HG03521 (cell line): ENCODE results near the gene ITGA2B.
"Not testable (repeated sequence)": the region's sequence is repeated elsewhere in the genome, so short reads cannot be mapped to it uniquely, and the experiment has no call there.

ENCODE experiments used
- ATAC-seq: cut with Tn5 transposase; IDR thresholded peaks from one replicate; pipeline ENCODE4 v1.9.1; 2021; ENCODE audit warnings: mild to moderate bottlenecking, moderate library complexity; ENCODE audit not compliant: unreplicated experiment

The ITGA2B gene

DNA sequence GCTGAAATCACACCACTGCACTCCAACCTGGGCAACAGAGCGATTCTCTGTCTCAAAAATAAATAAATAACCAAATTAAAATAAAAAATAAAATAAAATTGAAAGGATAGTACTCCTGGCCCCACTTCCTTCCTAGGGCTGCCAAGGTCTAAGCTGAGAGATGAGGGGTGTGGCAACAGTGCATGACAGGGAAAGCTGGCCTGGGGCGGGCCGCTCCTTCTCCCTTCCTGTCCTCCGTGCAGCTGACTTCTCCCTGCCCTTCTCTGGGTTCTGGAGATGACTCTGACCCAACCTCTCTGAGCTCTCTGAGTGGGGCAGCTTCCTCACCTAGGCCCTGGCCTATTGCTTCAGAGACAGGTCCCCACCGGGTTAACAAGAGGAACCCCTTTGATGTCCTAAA lies 56.1 kb downstream of the ITGA2B start:
- no peak for ATAC-seq

- ATAC-seq: no peak
These were observed 58.1 kb downstream of the ITGA2B start for GRCh38 chr17:44331249-44331760.

DNA sequence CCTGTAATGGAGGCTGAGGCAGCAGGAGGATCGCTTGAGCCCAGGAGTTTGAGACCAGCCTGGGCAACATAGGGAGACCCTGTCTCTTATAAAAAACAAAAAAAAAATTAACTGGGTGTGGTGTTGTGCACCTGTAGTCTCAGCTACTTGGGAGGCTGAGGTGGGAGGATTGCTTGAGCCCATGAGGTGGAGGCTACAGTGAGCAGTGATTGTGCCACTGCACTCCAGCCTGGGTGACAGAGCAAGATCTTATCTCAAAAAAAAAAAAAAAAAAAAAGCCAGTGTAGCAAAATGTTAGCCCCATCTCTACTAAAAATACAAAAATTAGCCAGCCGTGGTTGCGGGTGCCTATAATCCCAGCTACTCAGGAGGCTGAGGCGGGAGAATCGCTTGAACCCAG lies 59.2 kb downstream of the ITGA2B start:
- ATAC-seq: not testable (repeated sequence)

GRCh38 chr17:44329516-44329915 lies 59.9 kb downstream of the ITGA2B start:
- not testable (repeated sequence) for ATAC-seq

GRCh38 chr17:44327715-44328449 lies 61.6 kb downstream of the ITGA2B start:
- no peak for ATAC-seq

- peak; percentile 50 for ATAC-seq
These were observed 62.5 kb downstream of the ITGA2B start for GRCh38 chr17:44326861-44327444.

- peak; percentile 70 for ATAC-seq
These were observed 64.7 kb downstream of the ITGA2B start, which contains the start of gene SLC25A39 for GRCh38 chr17:44324571-44325275. Gene SLC25A39 (minus strand): TSS chr17:44324823. CDS start chr17:44323562, 1,261 bp downstream.

- ATAC-seq: no peak
These were observed 65.3 kb downstream of the ITGA2B start for GRCh38 chr17:44324092-44324570.

DNA sequence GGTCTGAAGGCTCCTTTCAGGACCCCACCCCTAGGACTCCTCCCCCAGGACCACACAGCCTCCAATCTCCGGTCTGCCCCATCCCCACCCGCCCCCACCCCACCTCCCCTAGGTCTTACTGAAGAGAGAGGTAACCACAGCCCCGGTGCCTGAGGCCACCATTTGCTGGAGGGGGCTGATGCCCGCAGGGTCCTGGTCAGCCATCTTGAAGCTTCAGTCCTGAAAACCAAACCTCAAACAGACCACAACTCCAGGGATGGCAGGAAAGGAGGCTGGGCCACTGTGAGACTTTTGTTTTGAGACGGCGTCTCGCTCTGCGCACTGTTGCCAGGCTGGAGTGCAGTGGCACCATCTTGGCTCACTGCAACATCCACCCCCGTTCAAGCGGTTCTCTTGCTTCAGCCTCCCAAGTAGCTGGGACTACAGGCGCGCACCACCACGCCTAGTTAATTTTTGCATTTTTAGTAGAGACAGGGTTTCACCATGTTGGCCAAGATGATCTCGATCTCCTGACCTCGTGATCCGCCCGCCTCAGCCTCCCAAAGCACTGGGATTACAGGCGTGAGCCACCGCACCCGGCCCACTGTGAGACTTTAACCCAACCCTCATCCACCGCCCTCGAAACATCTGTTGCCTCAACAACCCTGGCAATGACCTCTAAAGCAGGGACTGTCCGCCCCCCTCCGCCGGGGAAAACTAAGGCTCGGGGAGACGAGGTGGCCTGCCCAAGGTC lies 65.9 kb downstream of the ITGA2B start:
- ATAC-seq: no peak

- no peak for ATAC-seq
These were observed 67.1 kb downstream of the ITGA2B start for GRCh38 chr17:44322236-44322895.
